Prostate gland (tissue), 2 donors: ENCODE results near the gene CD63.
A peak's percentile ranks its signal among the peaks of the same experiment; 100 is the strongest.

ENCODE experiments used
- CTCF ChIP-seq, 4 experiments: fragments of 200-600 bp in 2 of 4; fragments of 450-650 bp in 2 of 4; sonication (generic) in 2 of 4; IDR thresholded peaks; 1 replicate in 3 of 4; 2 replicates in 1 of 4; pipeline ENCODE4 v1.5.1; 2016 to 2019; ENCODE audit warnings: antibody characterized with exemption in 4 of 4, mild to moderate bottlenecking in 2 of 4, moderate library complexity in 2 of 4
- POLR2A ChIP-seq: fragments of 450-650 bp; IDR thresholded peaks from one replicate; pipeline ENCODE4 v1.6.1; 2016; ENCODE audit warnings: antibody characterized with exemption, mild to moderate bottlenecking
- POLR2AphosphoS5 ChIP-seq: sonication (generic); formaldehyde crosslinking; IDR thresholded peaks from one replicate; pipeline ENCODE4 v1.6.1; 2017; ENCODE audit warnings: antibody characterized with exemption

GRCh38 chr12:55736780-55737580 is 8.2 kb upstream of the CD63 start:
- TF ChIP-seq CTCF (IDR thresholded peaks at IDR 0.05) (peak; percentile 49 to 87 (median 66)), POLR2AphosphoS5 (peak; percentile 67), POLR2A (no peak)
